Heart left ventricle (tissue), 16 donors: ENCODE results near the gene PMEPA1. TPM values are rescaled to one million over a fixed set of nuclear protein-coding genes. Genes with fewer than 3 reads are reported as not detected.

ENCODE experiments used
- ATAC-seq, 4 donors: fragments of 200-7000 bp; cut with Tn5 transposase; one replicate each; pipeline ENCODE4 v1.9.1; 2020 to 2022; ENCODE audit warnings: moderate library complexity in 4 of 4, mild to moderate bottlenecking in 3 of 4, moderate number of reproducible peaks in 1 of 4
- DNase-seq, 5 donors: peaks; one replicate each; pipeline ENCODE4 v3.0.0-alpha.2; 2020
- H3K27ac ChIP-seq, 12 donors: fragments of 200-600 bp; sonication (generic) in 4 of 12; one replicate each; pipeline versions ENCODE4 v1.5.0 to v1.8.0; 2016 to 2022; ENCODE audit warnings: mild to moderate bottlenecking in 2 of 12
- H3K27me3 ChIP-seq, 9 donors: fragments of 200-600 bp; sonication (generic) in 2 of 9; one replicate each; pipeline versions ENCODE4 v1.5.1 to v1.8.0; 2016 to 2022; ENCODE audit warnings: mild to moderate bottlenecking in 3 of 9
- H3K36me3 ChIP-seq, 9 donors: fragments of 200-600 bp; sonication (generic) in 2 of 9; one replicate each; pipeline versions ENCODE4 v1.5.0 to v1.8.0; 2018 to 2022; ENCODE audit warnings: mild to moderate bottlenecking in 2 of 9
- H3K4me1 ChIP-seq, 12 donors: fragments of 200-600 bp; sonication (generic) in 4 of 12; one replicate each; pipeline versions ENCODE4 v1.5.0 to v1.8.0; 2016 to 2022; ENCODE audit warnings: mild to moderate bottlenecking in 3 of 12
- H3K4me3 ChIP-seq, 12 donors: fragments of 200-600 bp; sonication (generic) in 4 of 12; one replicate each; pipeline versions ENCODE4 v1.5.0 to v1.8.0; 2017 to 2022; ENCODE audit warnings: mild to moderate bottlenecking in 9 of 12, moderate library complexity in 4 of 12
- H3K9me3 ChIP-seq, 12 donors: fragments of 200-600 bp; sonication (generic) in 4 of 12; one replicate each; pipeline versions ENCODE4 v1.5.0 to v1.8.0; 2016 to 2022; ENCODE audit warnings: mild to moderate bottlenecking in 1 of 12
- POLR2A ChIP-seq, 2 donors: fragments of 450-650 bp; IDR thresholded peaks; one replicate each; pipeline ENCODE4 v1.6.1; 2017; ENCODE audit warnings: antibody characterized with exemption in 2 of 2, mild to moderate bottlenecking in 2 of 2, moderate library complexity in 2 of 2
- WGBS, 4 donors: extraction: QIAGEN DNeasy Blood & Tissue Kit in 2 of 4; methylation state at CpG; one replicate each; pipeline versions ENCODE4 v1.1.5 to v1.1.7; 2013 to 2018; 5-methylcytosine and 5-hydroxymethylcytosine counted together
- intact Hi-C, 10 donors: fragments of 100-400 bp; cut with DNase I; formaldehyde crosslinking; loops; one replicate each; pipeline versions ENCODE4 v1.11.1 to v1.14.2; 2022
- polyA plus RNA-seq, 2 donors: library from polyadenylated mRNA; stranded (reverse); fragments of 200-250 nt; gene quantifications; one replicate each; pipeline ENCODE4 v1.2.3, GENCODE V29; 2013
- total RNA-seq, 9 donors: library from RNA; depleted of rRNA in 2 of 9; stranded (reverse); fragments of >200 nt in 2 of 9; fragmentation: NEBNext Ultra II Directional in 3 of 9; extraction: Animal tissue kit (Norgen Biotek cat#: 25700) in 3 of 9; gene quantifications; one replicate each; pipeline versions ENCODE4 v1.1.0 to v1.2.4, GENCODE V29; 2016 to 2023
- TF ChIP-seq, protein P1 (sequence below), 12 donors: fragments of 200-600 bp; sonication (generic) in 4 of 12; IDR thresholded peaks; one replicate each; pipeline versions ENCODE4 v1.5.0 to v1.8.0; 2018 to 2022; ENCODE audit warnings: antibody characterized with exemption in 12 of 12, mild to moderate bottlenecking in 5 of 12
- donor health status: ischemic (EF 13 %, LVEDD 7.1; RV severe dilation, severe dysfunction).
- donor health status: healthy with polysubstance abuse.
- donor health status: DM: no; HTN: yes; CAD: no.
- donor health status: DM: no; HTN: no; CAD: no.
- donor health status: ischemic (EF 25% LVEDD 6.9; RV normal size, moderate dysfunction).
- donor health status: ischemic (EF 25% LVEDD 5.7; RV mildly dilated, moderate dysfunction).
- donor health status: healthy.
- donor health status: DM: yes; HTN: yes; CAD: no.
- donor health status: ischemic (EF 35%, LVEDD 5.7; RV mildly dilated, moderate dysfunction).
- donor health status: nonischemic (EF 11% LVEDD 7.7; RV severe dilation, severe dysfunction).
- donor health status: DM: yes; HTN: yes; CAD: no.
- donor health status: PGD.
- donor health status: ischemic (EF 29% LVEDD 5.4; RV normal size, mild dysfunction).
- donor health status: nonischemic (EF 23%, LVEDD 6.1; RV moderate dilation, normal function).

The PMEPA1 gene
- total and polyA plus RNA-seq, 11 donors, result 12.6 to 115 (median 30.0) TPM

DNA sequence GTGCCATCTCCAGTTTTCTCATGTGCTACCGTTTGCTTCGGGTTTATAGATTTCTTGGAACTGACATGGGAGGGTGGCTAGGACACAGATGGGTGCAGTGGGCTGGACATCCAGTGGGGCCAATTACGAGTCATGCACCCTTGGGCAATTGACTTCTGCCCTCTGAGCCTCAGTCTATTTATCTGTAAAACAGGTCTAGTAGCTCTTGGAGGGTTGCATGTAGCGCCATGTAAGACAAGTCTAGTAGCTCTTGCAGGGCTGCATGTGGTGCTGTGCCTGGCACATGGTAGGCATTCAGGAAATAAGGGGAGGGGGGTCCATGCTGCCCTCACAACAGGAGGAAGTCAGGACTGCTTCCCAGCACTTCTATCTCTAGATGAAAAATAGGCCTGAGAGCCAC lies 15.3 kb downstream of the PMEPA1 start:
- Histone ChIP-seq H3K4me3 (no peak overlapping the region), H3K36me3 (no peaks in the 10 kb centered on the region), H3K27ac (no peak overlapping the region), H3K9me3 (no peaks in the 10 kb centered on the region), H3K4me1 (peaks cover 0 to 90% (median 20%) of the 10 kb centered on the region in 12 donors), H3K27me3 (no peaks in the 10 kb centered on the region)
- TF ChIP-seq, protein P1, sequence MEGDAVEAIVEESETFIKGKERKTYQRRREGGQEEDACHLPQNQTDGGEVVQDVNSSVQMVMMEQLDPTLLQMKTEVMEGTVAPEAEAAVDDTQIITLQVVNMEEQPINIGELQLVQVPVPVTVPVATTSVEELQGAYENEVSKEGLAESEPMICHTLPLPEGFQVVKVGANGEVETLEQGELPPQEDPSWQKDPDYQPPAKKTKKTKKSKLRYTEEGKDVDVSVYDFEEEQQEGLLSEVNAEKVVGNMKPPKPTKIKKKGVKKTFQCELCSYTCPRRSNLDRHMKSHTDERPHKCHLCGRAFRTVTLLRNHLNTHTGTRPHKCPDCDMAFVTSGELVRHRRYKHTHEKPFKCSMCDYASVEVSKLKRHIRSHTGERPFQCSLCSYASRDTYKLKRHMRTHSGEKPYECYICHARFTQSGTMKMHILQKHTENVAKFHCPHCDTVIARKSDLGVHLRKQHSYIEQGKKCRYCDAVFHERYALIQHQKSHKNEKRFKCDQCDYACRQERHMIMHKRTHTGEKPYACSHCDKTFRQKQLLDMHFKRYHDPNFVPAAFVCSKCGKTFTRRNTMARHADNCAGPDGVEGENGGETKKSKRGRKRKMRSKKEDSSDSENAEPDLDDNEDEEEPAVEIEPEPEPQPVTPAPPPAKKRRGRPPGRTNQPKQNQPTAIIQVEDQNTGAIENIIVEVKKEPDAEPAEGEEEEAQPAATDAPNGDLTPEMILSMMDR (IDR thresholded peaks at IDR 0.05), result no peak
- TF ChIP-seq POLR2A (IDR thresholded peaks at IDR 0.05), result no peak
- no peak for DNase-seq
- WGBS, 4 donors, result 91 to 97% (median 92%) methylated on average over 4 of the region's 4 CpGs
- no peak for ATAC-seq
- intact Hi-C loops, result no loop called here

DNA sequence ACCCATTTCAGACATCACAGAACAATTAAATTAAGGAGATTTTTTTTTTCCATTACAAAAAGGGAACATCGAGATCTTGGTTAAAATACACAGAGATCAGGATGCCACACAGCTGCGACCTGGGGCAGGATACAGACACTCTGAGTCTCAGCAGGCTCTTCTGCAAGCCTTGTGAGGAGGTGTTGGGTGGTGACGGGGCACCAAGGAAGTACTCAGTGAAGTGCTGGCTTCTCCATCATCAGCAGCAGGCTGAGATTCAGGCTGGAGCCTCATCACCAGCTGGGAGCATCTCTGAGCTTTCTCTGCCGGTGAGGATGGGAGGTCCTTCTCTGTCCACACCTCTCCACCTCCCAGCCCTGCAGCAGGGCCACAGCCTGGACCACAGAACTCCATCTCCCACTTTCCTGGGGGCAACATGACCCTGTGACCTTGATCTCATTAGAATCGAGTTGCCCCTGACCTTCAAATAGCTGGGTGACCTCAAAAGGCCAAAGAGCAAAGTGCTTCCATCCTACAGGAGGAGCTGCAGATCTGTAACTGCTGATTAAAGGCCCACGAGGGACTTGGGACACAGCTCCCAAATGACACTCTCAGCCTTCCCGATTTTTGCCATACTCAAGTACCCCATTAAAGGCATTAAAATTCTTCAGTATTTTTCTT lies 16.0 kb downstream of the PMEPA1 start:
- Histone ChIP-seq H3K36me3 (no peaks in the 10 kb centered on the region), H3K4me1 (peaks cover 0 to 93% (median 26%) of the 10 kb centered on the region in 12 donors), H3K4me3 (no peak overlapping the region), H3K27ac (no peak overlapping the region), H3K9me3 (no peaks in the 10 kb centered on the region), H3K27me3 (no peaks in the 10 kb centered on the region)
- intact Hi-C loops, result no loop called here
- 67 to 75% (median 71%) methylated on average over 7 of the region's 7 CpGs for WGBS, 4 donors
- TF ChIP-seq, protein P1 (IDR thresholded peaks at IDR 0.05), result no peak
- TF ChIP-seq POLR2A (IDR thresholded peaks at IDR 0.05), result no peak
- no peak for ATAC-seq
- DNase-seq, result no peak

DNA sequence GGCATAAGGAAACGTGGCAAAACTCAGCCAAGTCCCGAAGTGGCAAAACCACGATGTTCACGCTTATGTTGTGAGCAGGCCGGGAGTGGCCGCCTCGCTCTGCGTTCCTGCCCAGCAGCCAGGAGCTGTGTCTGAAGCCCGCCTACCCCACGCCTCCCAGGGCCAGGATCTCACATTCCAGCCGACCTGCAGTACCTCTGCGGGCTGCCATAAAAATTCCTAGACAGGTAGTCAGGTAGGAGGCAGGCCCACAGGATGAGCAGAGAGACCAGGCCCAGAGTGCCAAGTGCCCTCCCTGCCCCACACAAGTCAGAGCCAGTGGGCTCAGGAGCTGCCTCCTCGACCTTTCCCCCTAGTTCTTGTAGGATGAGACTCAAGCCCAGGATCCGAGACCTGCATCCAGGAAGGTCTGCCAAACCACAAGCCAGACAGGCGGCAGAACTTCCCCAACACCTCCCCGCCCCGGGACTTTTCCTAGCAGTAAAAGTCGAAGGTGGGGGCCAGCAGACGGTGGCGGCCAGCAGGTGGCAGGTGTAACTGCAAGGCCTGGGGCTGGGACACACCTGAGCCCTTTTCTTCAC lies 16.7 kb downstream of the PMEPA1 start:
- DNase-seq (no peak), ATAC-seq (no peak)
- no peak for TF ChIP-seq POLR2A (IDR thresholded peaks at IDR 0.05)
- TF ChIP-seq, protein P1 (IDR thresholded peaks at IDR 0.05), result peak in 1 of 12 donors; percentile 5
- intact Hi-C loops, result no loop called here
- H3K27me3 ChIP-seq, result no peaks in the 10 kb centered on the region
- H3K4me3 ChIP-seq, result no peak overlapping the region
- 79 to 86% (median 82%) methylated on average over 11 to 20 of the region's 20 CpGs for WGBS, 4 donors
- H3K9me3 ChIP-seq, result no peaks in the 10 kb centered on the region
- H3K36me3 ChIP-seq, result no peaks in the 10 kb centered on the region
- H3K4me1 ChIP-seq, result peaks cover 0 to 93% (median 31%) of the 10 kb centered on the region in 12 donors
- H3K27ac ChIP-seq, result no peak overlapping the region

DNA sequence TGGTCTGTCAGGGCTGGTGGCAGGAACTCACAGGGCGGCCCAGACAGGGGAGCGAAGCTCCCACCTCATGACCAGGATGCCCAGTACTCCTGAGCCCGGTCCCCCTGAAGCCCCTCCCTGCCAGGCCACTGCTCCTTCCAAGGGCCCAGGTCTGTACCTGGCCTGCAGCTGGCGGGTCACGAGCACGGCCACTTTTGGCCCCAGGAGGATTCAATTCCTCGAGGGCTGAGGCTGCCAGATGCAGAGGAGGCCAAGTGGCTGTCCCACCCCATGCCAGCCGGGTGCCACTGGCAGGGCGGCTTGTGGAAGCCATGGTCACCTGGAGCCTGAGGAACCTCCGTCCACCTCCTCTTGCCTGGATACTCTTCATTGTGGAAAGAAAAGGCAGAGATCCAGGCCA lies 17.4 kb downstream of the PMEPA1 start:
- intact Hi-C loops, result no loop called here
- Histone ChIP-seq H3K9me3 (no peaks in the 10 kb centered on the region), H3K27ac (no peak overlapping the region), H3K27me3 (no peaks in the 10 kb centered on the region), H3K36me3 (no peaks in the 10 kb centered on the region), H3K4me3 (no peak overlapping the region), H3K4me1 (peaks cover 0 to 93% (median 36%) of the 10 kb centered on the region in 12 donors)
- DNase-seq (no peak), ATAC-seq (no peak)
- TF ChIP-seq POLR2A (IDR thresholded peaks at IDR 0.05), result no peak
- TF ChIP-seq, protein P1 (IDR thresholded peaks at IDR 0.05), result no peak
- 87 to 93% (median 87%) methylated on average over 10 of the region's 10 CpGs; no CpG with 5 or more reads in 1 of the 4 donors for WGBS, 4 donors
